BE2C (cell line): ENCODE measurements around the gene DENND1A.
"Not testable (repeated sequence)": the region's sequence is repeated elsewhere in the genome, so short reads cannot be mapped to it uniquely, and the experiment has no call there.

Experiments used
- DNase-seq: peaks from one replicate; pipeline ENCODE4 v3.0.0-alpha.2; 2020
- H3K27me3 ChIP-seq: fragments of 250-450 bp; sonication (Bioruptor Pico); 2 replicates; pipeline ENCODE4 v1.5.1; 2020; ENCODE audit warnings: mild to moderate bottlenecking
- H3K36me3 ChIP-seq: fragments of 250-450 bp; sonication (Bioruptor Pico); 2 replicates; pipeline ENCODE4 v1.5.1; 2020; ENCODE audit warnings: mild to moderate bottlenecking
- H3K4me1 ChIP-seq: fragments of 250-450 bp; sonication (Bioruptor Pico); 2 replicates; pipeline ENCODE4 v1.5.1; 2020
- H3K4me3 ChIP-seq: 2 replicates; pipeline ENCODE4 v1.5.1; 2011; ENCODE audit warnings: low read depth, low read length
- H3K9me3 ChIP-seq: fragments of 250-450 bp; sonication (Bioruptor Pico); 2 replicates; pipeline ENCODE4 v1.5.1; 2020
- TF ChIP-seq, protein P1 (sequence below): IDR thresholded peaks from 2 replicates; pipeline ENCODE4 v1.5.1; 2012; ENCODE audit warnings: mild to moderate bottlenecking, low read depth, low read length

Gene DENND1A

DNA sequence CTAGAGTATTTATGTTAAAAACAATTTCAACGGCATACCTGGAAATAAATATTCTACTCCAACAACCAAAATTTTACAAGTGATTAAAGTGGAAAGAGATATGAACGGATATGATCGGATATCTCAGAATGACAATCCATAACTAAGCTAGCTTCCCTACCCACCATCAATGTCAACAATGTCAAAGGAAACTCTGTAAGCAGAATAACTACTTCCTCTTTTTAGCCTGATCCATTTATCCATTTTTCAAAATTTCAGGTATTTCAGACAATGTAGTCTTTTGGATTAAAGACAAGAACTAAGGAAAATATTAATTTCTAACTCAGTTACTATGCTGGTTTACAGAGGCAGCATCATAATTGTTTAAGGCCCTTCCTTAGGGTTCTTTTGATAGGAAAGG lies 188.7 kb downstream of the DENND1A start:
- Histone ChIP-seq H3K4me3 (no peak overlapping the region), H3K4me1 (0 out of 2 replicates have a peak, but pooled peaks cover 5% of the 10 kb centered on the region), H3K9me3 (no peaks in the 10 kb centered on the region; the same call in 1 of the 2 replicates), H3K36me3 (no peaks in the 10 kb centered on the region), H3K27me3 (no peaks in the 10 kb centered on the region)
- TF ChIP-seq, protein P1, sequence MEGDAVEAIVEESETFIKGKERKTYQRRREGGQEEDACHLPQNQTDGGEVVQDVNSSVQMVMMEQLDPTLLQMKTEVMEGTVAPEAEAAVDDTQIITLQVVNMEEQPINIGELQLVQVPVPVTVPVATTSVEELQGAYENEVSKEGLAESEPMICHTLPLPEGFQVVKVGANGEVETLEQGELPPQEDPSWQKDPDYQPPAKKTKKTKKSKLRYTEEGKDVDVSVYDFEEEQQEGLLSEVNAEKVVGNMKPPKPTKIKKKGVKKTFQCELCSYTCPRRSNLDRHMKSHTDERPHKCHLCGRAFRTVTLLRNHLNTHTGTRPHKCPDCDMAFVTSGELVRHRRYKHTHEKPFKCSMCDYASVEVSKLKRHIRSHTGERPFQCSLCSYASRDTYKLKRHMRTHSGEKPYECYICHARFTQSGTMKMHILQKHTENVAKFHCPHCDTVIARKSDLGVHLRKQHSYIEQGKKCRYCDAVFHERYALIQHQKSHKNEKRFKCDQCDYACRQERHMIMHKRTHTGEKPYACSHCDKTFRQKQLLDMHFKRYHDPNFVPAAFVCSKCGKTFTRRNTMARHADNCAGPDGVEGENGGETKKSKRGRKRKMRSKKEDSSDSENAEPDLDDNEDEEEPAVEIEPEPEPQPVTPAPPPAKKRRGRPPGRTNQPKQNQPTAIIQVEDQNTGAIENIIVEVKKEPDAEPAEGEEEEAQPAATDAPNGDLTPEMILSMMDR = no peak
- no peak for DNase-seq

DNA sequence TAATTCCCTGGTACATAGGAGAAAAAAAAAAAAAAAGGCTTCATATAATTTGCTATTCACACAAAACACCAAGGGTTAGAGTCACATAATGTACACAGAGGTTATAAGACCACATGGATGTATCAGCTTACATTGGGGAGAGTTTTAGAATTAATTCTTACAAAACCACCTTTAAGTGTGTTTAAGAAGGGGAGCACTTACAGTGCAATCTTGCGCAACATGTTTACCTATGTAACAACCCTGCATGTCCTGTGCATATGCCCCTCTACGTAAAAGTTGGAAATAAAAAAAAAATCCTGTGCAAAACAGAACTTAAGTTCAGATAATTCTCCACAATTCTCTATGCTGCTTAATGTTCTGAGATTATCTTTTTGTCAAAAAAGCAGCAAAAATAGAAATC lies 190.0 kb downstream of the DENND1A start:
- DNase-seq = no peak
- no peaks in the 10 kb centered on the region for H3K27me3 ChIP-seq
- H3K9me3 ChIP-seq = no peaks in the 10 kb centered on the region
- TF ChIP-seq, protein P1 = no peak
- H3K36me3 ChIP-seq = no peaks in the 10 kb centered on the region
- 0 out of 2 replicates have a peak, but pooled peaks cover 5% of the 10 kb centered on the region for H3K4me1 ChIP-seq
- no peak overlapping the region for H3K4me3 ChIP-seq

DNA sequence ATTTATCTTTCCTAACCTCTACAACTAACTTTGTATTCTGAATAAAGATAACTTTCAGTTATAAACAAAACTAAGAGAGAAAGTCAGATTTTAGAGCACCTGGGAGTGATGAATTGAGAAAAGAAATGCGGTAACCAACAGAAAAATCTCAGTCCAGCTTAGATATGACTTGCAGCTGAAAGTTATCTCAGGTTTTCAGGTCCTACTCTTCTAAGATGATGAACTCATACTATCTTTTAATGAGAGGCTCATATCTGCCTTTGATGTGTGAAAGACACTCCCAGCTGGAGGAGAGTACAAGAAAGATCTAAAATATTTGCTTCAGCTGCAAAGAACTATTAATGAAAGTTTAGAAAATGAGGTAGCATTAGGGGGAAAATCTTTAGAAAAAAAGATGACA lies 190.5 kb downstream of the DENND1A start:
- TF ChIP-seq, protein P1 = no peak
- no peak for DNase-seq
- Histone ChIP-seq H3K36me3 (no peaks in the 10 kb centered on the region), H3K9me3 (no peaks in the 10 kb centered on the region), H3K27me3 (no peaks in the 10 kb centered on the region), H3K4me3 (no peak overlapping the region), H3K4me1 (0 out of 2 replicates have a peak, but pooled peaks cover 5% of the 10 kb centered on the region)

DNA sequence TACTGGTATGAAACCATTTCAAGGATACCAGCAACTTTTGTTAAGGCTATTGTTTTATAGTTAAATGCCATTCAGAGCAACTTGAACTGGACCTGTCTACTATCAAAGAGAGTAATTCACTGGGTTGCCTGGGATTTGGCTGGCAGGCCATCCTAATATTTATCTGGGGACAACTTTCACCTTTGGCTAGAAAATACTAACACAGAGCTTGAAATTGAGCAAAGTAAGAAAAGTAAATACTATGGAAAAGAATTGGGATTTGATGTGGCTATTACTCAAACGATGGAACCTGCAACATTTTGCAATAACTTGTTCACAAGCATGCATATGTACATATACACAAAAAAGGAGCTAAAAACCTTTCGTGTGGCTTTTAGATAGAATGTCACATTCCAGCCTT lies 191.3 kb downstream of the DENND1A start:
- TF ChIP-seq, protein P1 = no peak
- Histone ChIP-seq H3K36me3 (no peaks in the 10 kb centered on the region), H3K27me3 (no peaks in the 10 kb centered on the region), H3K4me3 (no peak overlapping the region), H3K4me1 (0 out of 2 replicates have a peak, but pooled peaks cover 5% of the 10 kb centered on the region), H3K9me3 (no peaks in the 10 kb centered on the region)
- no peak for DNase-seq

DNA sequence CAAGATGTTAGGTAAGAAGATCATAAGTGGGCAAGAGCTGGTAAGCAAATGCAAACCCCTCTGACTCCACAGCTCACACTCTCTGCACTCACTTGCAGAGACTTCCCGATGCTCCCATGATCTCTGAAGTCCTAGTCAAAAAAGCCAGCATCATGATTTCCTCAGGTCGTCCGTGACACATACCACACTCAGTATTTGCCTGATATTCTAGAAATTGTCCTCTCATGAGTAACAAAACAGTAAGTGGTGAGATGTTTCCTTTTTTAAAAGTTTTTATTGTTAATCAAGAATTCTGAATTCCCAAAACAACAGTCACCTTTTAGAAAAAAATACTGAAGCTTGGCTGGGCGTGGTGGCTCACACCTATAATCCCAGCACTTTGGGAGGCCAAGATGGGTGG lies 194.6 kb downstream of the DENND1A start:
- DNase-seq = no peak
- TF ChIP-seq, protein P1 = no peak
- Histone ChIP-seq H3K36me3 (no peaks in the 10 kb centered on the region), H3K9me3 (no peaks in the 10 kb centered on the region), H3K4me1 (0 out of 2 replicates have a peak, but pooled peaks cover 5% of the 10 kb centered on the region), H3K27me3 (no peaks in the 10 kb centered on the region), H3K4me3 (no peak overlapping the region)

DNA sequence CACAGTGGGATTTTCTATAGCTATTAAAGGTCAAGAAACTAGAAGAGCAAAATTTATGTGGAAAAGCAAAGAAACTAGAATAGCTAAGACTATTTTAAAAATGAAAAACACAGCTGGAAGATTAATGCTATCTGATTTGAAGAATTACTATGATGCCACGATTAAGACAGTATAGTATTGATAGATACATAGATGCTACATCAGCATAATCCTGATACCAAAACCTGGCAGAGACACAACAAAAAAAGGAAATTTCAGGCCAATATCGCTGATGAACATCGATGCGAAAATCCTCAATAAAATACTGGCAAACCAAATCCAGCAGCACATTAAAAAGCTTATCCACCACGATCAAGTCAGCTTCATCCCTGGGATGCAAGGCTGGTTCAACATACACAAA lies 201.4 kb downstream of the DENND1A start:
- not testable (repeated sequence) for DNase-seq, H3K27me3 ChIP-seq, H3K9me3 ChIP-seq, H3K4me3 ChIP-seq, H3K4me1 ChIP-seq, H3K36me3 ChIP-seq

DNA sequence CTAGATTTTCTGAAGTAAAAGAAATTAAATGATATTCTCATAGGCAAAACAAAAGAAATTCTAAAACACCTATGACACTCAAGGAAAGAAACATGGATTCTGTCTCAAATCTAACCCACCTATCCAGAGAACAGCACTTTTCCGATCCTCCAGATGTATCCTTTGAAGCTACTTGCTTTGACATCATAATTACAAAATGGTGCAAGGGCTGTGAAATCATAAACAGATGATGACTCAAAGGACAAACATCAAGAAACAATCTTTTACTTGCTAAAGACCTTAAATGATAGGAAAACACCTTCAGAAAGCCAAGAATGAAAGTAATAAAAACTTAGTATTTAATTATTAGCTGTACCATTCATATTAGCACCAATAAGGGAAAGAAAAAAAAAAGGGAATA lies 202.6 kb downstream of the DENND1A start:
- no peaks in the 10 kb centered on the region for H3K4me1 ChIP-seq
- H3K36me3 ChIP-seq = no peaks in the 10 kb centered on the region
- H3K27me3 ChIP-seq = no peaks in the 10 kb centered on the region
- no peak for DNase-seq
- TF ChIP-seq, protein P1 = no peak
- H3K9me3 ChIP-seq = peaks cover 3% of the 10 kb centered on the region; the same call in 1 of the 2 replicates
- no peak overlapping the region for H3K4me3 ChIP-seq
